Hematopoietic multipotent progenitor cell treated with erythropoietin and hydrocortisone succinate and interleukin-3 and kit ligand, for 15 days (in vitro differentiated cells): ENCODE measurements around the gene TLR1.
"Not testable (repeated sequence)": the region's sequence is repeated elsewhere in the genome, so short reads cannot be mapped to it uniquely, and the experiment has no call there.

Experiments used
- DNase-seq: peaks from one replicate; pipeline ENCODE4 v3.0.0-alpha.2; 2015; ENCODE audit warnings: low spot score

The TLR1 gene

GRCh38 chr4:38806251-38806650 is 1.7 kb upstream of the TLR1 start:
- not testable (repeated sequence) for DNase-seq

- no peak for DNase-seq
Observed at GRCh38 chr4:38805530-38806145, 1.0 kb upstream of the TLR1 start.

GRCh38 chr4:38803833-38804653 is 548 bp downstream of the TLR1 start:
- DNase-seq: no peak

- no peak for DNase-seq
Observed at GRCh38 chr4:38802561-38803355, 1.8 kb downstream of the TLR1 start.

GRCh38 chr4:38800961-38801450 is 3.6 kb downstream of the TLR1 start:
- no peak for DNase-seq

GRCh38 chr4:38800366-38800765 is 4.2 kb downstream of the TLR1 start:
- no peak for DNase-seq

GRCh38 chr4:38795087-38795486 is 9.5 kb downstream of the TLR1 start:
- no peak for DNase-seq

- DNase-seq: no peak
Observed at GRCh38 chr4:38794051-38794450, 10.5 kb downstream of the TLR1 start.

GRCh38 chr4:38791010-38791409 is 13.6 kb downstream of the TLR1 start:
- no peak for DNase-seq

GRCh38 chr4:38788317-38788716 is 16.3 kb downstream of the TLR1 start:
- no peak for DNase-seq

GRCh38 chr4:38787693-38788092 is 16.9 kb downstream of the TLR1 start:
- DNase-seq: no peak

GRCh38 chr4:38785901-38786402 is 18.6 kb downstream of the TLR1 start:
- no peak for DNase-seq

GRCh38 chr4:38785041-38785790 is 19.4 kb downstream of the TLR1 start:
- DNase-seq: no peak

- DNase-seq: no peak
Observed at GRCh38 chr4:38784141-38784540, 20.4 kb downstream of the TLR1 start.

GRCh38 chr4:38783109-38783460 is 21.5 kb downstream of the TLR1 start:
- DNase-seq: no peak

GRCh38 chr4:38782452-38783108 is 22.0 kb downstream of the TLR1 start, which contains the start of gene TLR10:
TSS of gene TLR10 (minus strand) at chr4:38782990. CDS start at chr4:38775590, 7,400 bp downstream.
- DNase-seq: peak; percentile 46

GRCh38 chr4:38781854-38782261 is 22.7 kb downstream of the TLR1 start:
- DNase-seq: no peak

- no peak for DNase-seq
Observed at GRCh38 chr4:38780833-38781484, 23.6 kb downstream of the TLR1 start.

- no peak for DNase-seq
Observed at GRCh38 chr4:38779790-38780189, 24.8 kb downstream of the TLR1 start.

- DNase-seq: not testable (repeated sequence)
Observed at GRCh38 chr4:38777925-38778324, 26.7 kb downstream of the TLR1 start.

- no peak for DNase-seq
Observed at GRCh38 chr4:38775326-38775725, 29.3 kb downstream of the TLR1 start.
